Medulla oblongata (tissue), 1 donor: Measurements from ENCODE around the gene RBMS3.
"Not testable (repeated sequence)": the region's sequence is repeated elsewhere in the genome, so short reads cannot be mapped to it uniquely, and the experiment has no call there.

ENCODE experiments used
- DNase-seq: peaks from one replicate; pipeline ENCODE4 v3.0.0-alpha.2; 2015; ENCODE audit errors: extremely low spot score

Gene RBMS3

GRCh38 chr3:30012941-30013543 is 732.2 kb downstream of the RBMS3 start:
- peak; percentile 71 for DNase-seq

DNA sequence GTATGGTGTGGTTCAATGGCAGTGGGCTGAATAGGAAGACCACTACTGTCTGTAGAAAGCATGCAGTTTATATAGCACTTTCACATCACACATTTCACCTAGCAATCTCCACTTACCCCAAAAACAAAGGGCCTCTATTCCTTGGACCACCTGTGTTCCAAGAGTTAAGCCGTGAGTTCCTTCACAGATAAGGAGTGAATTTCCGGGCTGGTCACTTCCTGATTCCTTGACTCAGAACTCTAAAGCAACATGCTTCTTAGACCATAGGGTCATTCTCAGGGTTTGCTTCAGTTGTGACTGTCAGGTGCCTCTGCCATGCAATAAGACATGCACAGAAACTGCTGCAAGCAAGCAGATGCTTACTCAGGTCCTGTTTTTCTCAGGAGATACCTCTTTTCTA is 737.0 kb downstream of the RBMS3 start:
- no peak for DNase-seq

DNA sequence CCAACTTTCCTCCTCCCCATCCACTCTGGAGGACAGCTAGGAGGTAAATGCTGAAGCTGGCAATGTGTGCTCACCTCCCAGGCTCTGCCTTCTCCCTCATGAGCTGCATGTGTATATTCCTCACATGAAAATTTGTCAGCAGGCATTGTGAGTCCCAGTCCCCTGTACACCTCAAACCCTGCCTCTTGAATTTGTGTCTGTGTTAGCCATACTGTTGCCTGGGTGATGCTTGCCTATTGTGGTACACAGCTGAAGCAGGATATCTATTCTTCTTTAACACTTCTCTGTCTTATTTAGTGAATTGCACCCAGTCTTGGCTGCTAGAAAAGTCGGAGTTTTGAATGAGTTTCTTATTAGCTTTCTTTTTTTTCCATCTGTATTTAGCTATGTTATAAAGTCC is 739.5 kb downstream of the RBMS3 start:
- DNase-seq: no peak

DNA sequence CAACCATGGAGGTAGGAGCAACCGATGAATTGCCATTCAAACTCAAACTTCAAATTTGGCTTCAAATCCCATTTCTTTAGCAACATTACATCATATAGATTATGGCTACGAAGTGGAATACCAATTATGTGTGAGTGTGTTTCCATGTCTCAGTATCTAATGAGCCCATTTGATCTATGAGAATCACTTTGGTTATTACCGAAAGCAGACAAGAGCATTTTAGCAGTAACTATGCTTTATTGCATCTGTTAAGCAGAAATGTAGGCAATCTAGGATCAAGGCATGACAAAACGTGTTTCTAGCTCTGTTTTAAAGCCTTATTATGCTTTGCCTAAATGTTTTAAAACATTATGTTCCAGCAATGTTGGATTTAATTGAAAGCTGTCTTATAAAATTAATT is 743.6 kb downstream of the RBMS3 start:
- no peak for DNase-seq

DNA sequence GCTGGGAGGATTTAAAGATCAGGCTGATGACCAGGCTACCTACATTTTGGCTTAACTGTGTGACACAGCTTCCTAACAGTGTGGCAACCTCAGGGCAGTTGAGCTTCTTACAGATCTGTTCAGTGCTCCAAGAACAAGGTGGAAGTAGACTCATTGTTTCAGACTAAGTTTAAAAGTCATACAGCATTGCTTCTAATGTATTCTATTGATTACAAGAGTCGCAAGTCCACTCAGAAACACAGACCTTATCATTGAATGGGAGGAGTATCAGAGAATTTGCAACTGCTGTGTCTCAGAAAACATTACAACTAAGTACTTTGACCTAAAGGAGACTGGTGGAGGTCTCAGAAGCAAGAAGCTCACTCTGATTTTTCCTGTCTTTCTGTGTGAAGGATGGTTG is 746.0 kb downstream of the RBMS3 start:
- DNase-seq: no peak

GRCh38 chr3:30034246-30034991 is 753.5 kb downstream of the RBMS3 start:
- no peak for DNase-seq

GRCh38 chr3:30035935-30036567 is 755.2 kb downstream of the RBMS3 start:
- DNase-seq: no peak

- no peak for DNase-seq
These were observed 759.3 kb downstream of the RBMS3 start for GRCh38 chr3:30040126-30040525.

- DNase-seq: not testable (repeated sequence)
These were observed 760.6 kb downstream of the RBMS3 start for GRCh38 chr3:30041481-30041880.

- DNase-seq: peak; percentile 83
These were observed 761.5 kb downstream of the RBMS3 start for GRCh38 chr3:30042274-30042859.

DNA sequence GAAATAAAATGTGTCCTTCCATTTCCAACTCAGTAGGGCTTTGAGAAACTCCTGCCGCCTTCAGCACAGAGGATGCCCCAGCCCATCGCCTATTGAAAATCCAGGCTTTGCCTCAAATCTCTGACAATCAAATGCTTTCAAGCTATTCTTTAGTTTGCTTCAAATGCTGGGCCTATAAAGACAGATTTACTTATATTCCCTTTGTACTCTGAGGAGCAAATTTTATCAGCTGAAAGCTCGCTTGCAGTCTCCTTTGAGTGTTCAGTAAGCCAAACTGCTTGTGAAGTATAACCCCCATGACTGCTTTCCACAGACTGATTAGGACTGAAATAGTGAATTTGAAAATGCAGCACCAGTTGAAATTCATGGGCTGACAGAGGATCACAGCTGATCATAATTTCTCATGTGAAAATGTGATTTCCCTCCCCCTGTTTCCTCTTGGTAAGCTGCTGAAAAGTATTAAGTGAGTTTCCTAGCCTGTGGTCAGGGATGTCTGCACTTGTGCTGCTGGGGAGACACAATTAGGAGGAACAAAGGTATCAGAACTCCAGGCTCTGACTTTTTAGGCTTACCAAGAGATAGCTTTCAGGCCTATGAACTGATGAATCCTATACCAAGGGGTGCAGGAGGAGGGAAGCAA is 762.2 kb downstream of the RBMS3 start:
- DNase-seq: no peak

GRCh38 chr3:30044515-30044914 is 763.6 kb downstream of the RBMS3 start:
- DNase-seq: no peak

DNA sequence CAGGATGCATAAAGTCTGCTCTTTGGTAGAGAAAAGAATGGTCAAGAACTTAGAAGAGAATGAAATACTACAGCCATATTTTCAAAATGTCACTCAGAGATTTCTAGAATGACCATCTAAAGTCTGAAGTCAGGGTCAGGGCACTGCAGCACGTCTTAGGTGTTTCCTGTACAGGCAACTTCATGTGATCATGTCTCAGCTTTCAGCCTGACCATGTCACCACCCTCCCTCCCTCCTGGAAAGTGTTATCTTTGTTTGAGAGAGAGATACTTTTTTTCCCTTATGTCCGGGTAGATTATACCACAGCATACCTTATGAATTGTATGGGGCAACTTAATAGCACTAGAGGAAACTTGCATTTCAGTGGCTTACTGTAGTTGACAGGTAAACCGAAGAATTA is 767.6 kb downstream of the RBMS3 start:
- no peak for DNase-seq

- DNase-seq: not testable (repeated sequence)
These were observed 769.2 kb downstream of the RBMS3 start for GRCh38 chr3:30050116-30050515.

DNA sequence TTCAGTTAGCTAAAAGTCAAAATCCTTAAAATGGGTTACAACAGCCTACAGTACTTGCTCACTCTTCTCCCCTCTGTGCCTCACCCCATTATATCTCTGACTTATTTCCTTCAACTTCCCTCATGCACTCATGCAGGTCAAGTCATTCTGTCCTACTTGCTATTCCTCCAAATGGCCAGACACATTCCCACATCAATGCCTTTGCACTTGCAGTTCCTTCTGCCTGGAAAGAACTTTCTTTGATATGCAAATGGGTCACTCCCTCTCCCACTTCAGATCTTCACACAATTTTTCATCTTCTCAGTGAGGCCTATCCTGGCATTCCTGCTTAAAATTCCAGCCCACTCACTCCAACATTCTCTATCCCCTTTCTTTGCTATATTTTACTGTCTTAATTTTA is 778.4 kb downstream of the RBMS3 start:
- DNase-seq: no peak
